Lower lobe of right lung (tissue), 2 donors: Measurements from ENCODE around the gene AIPL1. TPM values are rescaled to one million over a fixed set of nuclear protein-coding genes. Genes with fewer than 3 reads are reported as not detected.

Source experiments
- ATAC-seq, 2 donors: fragments of 200-7000 bp; cut with Tn5 transposase; one replicate each; pipeline ENCODE4 v1.9.1; 2020 to 2022; ENCODE audit warnings: mild to moderate bottlenecking in 2 of 2, moderate library complexity in 2 of 2
- DNase-seq: peaks from one replicate; pipeline ENCODE4 v3.0.0-alpha.2; 2020
- H3K27ac ChIP-seq: fragments of 200-600 bp; one replicate; pipeline ENCODE4 v1.8.0; 2022
- H3K27me3 ChIP-seq: fragments of 200-600 bp; one replicate; pipeline ENCODE4 v1.8.0; 2022; ENCODE audit warnings: low read depth
- H3K36me3 ChIP-seq: fragments of 200-600 bp; one replicate; pipeline ENCODE4 v1.8.0; 2022; ENCODE audit warnings: mild to moderate bottlenecking
- H3K4me1 ChIP-seq: fragments of 200-600 bp; one replicate; pipeline ENCODE4 v1.8.0; 2022
- H3K4me3 ChIP-seq: fragments of 200-600 bp; one replicate; pipeline ENCODE4 v1.8.0; 2022; ENCODE audit warnings: mild to moderate bottlenecking
- H3K9me3 ChIP-seq: fragments of 200-600 bp; one replicate; pipeline ENCODE4 v1.8.0; 2022
- CTCF ChIP-seq: fragments of 200-600 bp; IDR thresholded peaks from one replicate; pipeline ENCODE4 v1.8.0; 2022; ENCODE audit warnings: antibody characterized with exemption, mild to moderate bottlenecking
- intact Hi-C: fragments of 100-400 bp; cut with DNase I; formaldehyde crosslinking; loops from one replicate; pipeline ENCODE4 v1.11.0; 2022
- total RNA-seq: library from RNA; stranded (reverse); fragmentation: NEBNext Ultra II Directional; extraction: Animal tissue kit (Norgen Biotek cat#: 25700); gene quantifications from one replicate; pipeline ENCODE4 v1.2.1, GENCODE V29; 2021
- donor health status: DM: no; HTN: yes; CAD: no; lungs with severe emphysema.

The AIPL1 gene
- total RNA-seq, 1 donor from 2014 or later: not detected

GRCh38 chr17:6380915-6381438 lies 53.9 kb downstream of the AIPL1 start:
- intact Hi-C loops: no loop called here
- H3K36me3 ChIP-seq: no peaks in the 10 kb centered on the region

GRCh38 chr17:6377906-6378305 lies 57.0 kb downstream of the AIPL1 start:
- intact Hi-C loops: no loop called here
- H3K27ac ChIP-seq: no peak overlapping the region
- no peaks in the 10 kb centered on the region for H3K27me3 ChIP-seq
- no peak for TF ChIP-seq CTCF
- no peaks in the 10 kb centered on the region for H3K4me1 ChIP-seq
- H3K36me3 ChIP-seq: no peaks in the 10 kb centered on the region
- no peak overlapping the region for H3K4me3 ChIP-seq
- no peaks in the 10 kb centered on the region for H3K9me3 ChIP-seq
- DNase-seq (no peak), ATAC-seq (no peak)

More at GRCh38 chr17:6380915-6381438, 53.9 kb downstream of the AIPL1 start:
- peaks cover 4% of the 10 kb centered on the region for H3K27me3 ChIP-seq
- DNase-seq: no peak
- no peak for ATAC-seq
- no peak for TF ChIP-seq CTCF
- H3K27ac ChIP-seq: no peak overlapping the region
- H3K9me3 ChIP-seq: no peaks in the 10 kb centered on the region
- H3K4me3 ChIP-seq: no peak overlapping the region
- H3K4me1 ChIP-seq: no peaks in the 10 kb centered on the region

GRCh38 chr17:6376931-6377361 lies 58.0 kb downstream of the AIPL1 start:
- Histone ChIP-seq H3K4me3 (no peak overlapping the region), H3K9me3 (no peaks in the 10 kb centered on the region), H3K36me3 (no peaks in the 10 kb centered on the region), H3K4me1 (no peaks in the 10 kb centered on the region), H3K27ac (no peak overlapping the region), H3K27me3 (no peaks in the 10 kb centered on the region)
- no peak for TF ChIP-seq CTCF
- ATAC-seq (no peak), DNase-seq (no peak)
- intact Hi-C loops: no loop called here

- Histone ChIP-seq H3K4me1 (no peaks in the 10 kb centered on the region), H3K9me3 (no peaks in the 10 kb centered on the region), H3K27me3 (no peaks in the 10 kb centered on the region), H3K4me3 (no peak overlapping the region), H3K27ac (no peak overlapping the region), H3K36me3 (no peaks in the 10 kb centered on the region)
- intact Hi-C loops: no loop called here
- DNase-seq (no peak), ATAC-seq (peak; percentile 40 to 49)
- TF ChIP-seq CTCF: no peak
These were observed 60.1 kb downstream of the AIPL1 start for GRCh38 chr17:6374761-6375312.

- no peak for TF ChIP-seq CTCF
- ATAC-seq: no peak
- Histone ChIP-seq H3K4me1 (no peaks in the 10 kb centered on the region), H3K9me3 (no peaks in the 10 kb centered on the region), H3K27me3 (no peaks in the 10 kb centered on the region), H3K4me3 (no peak overlapping the region), H3K27ac (no peak overlapping the region), H3K36me3 (no peaks in the 10 kb centered on the region)
- no peak for DNase-seq
- intact Hi-C loops: no loop called here
These were observed 60.6 kb downstream of the AIPL1 start for GRCh38 chr17:6374271-6374691.

Other genes starting within 250 kb of the AIPL1 start
- 0.62 TPM for gene PIMREG, start 9.3 kb upstream of the AIPL1 start, total RNA-seq
- gene PITPNM3, start 121.4 kb upstream of the AIPL1 start, total RNA-seq: 12.3 TPM
- gene KIAA0753, start 205.6 kb upstream of the AIPL1 start, total RNA-seq: 20.0 TPM
- gene TXNDC17, start 205.9 kb upstream of the AIPL1 start, total RNA-seq: 50.4 TPM
- gene MED31, start 216.5 kb upstream of the AIPL1 start, total RNA-seq: 17.4 TPM
- gene C17orf100, start 216.6 kb upstream of the AIPL1 start, total RNA-seq: 1.9 TPM